ENCODE data around the gene PSMD2.

DNA sequence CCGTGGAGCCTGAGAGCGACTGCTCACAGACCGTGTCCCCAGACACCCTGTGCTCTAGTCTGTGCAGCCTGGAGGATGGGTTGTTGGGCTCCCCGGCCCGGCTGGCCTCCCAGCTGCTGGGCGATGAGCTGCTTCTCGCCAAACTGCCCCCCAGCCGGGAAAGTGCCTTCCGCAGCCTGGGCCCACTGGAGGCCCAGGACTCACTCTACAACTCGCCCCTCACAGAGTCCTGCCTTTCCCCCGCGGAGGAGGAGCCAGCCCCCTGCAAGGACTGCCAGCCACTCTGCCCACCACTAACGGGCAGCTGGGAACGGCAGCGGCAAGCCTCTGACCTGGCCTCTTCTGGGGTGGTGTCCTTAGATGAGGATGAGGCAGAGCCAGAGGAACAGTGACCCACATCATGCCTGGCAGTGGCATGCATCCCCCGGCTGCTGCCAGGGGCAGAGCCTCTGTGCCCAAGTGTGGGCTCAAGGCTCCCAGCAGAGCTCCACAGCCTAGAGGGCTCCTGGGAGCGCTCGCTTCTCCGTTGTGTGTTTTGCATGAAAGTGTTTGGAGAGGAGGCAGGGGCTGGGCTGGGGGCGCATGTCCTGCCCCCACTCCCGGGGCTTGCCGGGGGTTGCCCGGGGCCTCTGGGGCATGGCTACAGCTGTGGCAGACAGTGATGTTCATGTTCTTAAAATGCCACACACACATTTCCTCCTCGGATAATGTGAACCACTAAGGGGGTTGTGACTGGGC, 45.7 kb downstream of the PSMD2 start:
- TF ChIP-seq, protein P1, sequence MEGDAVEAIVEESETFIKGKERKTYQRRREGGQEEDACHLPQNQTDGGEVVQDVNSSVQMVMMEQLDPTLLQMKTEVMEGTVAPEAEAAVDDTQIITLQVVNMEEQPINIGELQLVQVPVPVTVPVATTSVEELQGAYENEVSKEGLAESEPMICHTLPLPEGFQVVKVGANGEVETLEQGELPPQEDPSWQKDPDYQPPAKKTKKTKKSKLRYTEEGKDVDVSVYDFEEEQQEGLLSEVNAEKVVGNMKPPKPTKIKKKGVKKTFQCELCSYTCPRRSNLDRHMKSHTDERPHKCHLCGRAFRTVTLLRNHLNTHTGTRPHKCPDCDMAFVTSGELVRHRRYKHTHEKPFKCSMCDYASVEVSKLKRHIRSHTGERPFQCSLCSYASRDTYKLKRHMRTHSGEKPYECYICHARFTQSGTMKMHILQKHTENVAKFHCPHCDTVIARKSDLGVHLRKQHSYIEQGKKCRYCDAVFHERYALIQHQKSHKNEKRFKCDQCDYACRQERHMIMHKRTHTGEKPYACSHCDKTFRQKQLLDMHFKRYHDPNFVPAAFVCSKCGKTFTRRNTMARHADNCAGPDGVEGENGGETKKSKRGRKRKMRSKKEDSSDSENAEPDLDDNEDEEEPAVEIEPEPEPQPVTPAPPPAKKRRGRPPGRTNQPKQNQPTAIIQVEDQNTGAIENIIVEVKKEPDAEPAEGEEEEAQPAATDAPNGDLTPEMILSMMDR (IDR thresholded peaks at IDR 0.05; ENCODE audit: low read depth, low read length): no peak
- no peak for TF ChIP-seq EZH2phosphoT487 (IDR thresholded peaks at IDR 0.05; ENCODE audit: low read depth)
